Loucy (cell line): ENCODE measurements around the gene TMEM132C.

Source experiments
- EZH2phosphoT487 ChIP-seq: fragments of 200-600 bp; IDR thresholded peaks from 2 replicates; pipeline ENCODE4 v1.6.1; 2018; ENCODE audit warnings: antibody characterized with exemption, mild to moderate bottlenecking, moderate library complexity, borderline replicate concordance
- TF ChIP-seq, protein P1 (sequence below): fragments of 200-600 bp; sonication (generic); conservative IDR thresholded peaks from 2 replicates; pipeline ENCODE4 v1.5.1; 2014; ENCODE audit warnings: mild to moderate bottlenecking, antibody characterized with exemption, low read length

DNA sequence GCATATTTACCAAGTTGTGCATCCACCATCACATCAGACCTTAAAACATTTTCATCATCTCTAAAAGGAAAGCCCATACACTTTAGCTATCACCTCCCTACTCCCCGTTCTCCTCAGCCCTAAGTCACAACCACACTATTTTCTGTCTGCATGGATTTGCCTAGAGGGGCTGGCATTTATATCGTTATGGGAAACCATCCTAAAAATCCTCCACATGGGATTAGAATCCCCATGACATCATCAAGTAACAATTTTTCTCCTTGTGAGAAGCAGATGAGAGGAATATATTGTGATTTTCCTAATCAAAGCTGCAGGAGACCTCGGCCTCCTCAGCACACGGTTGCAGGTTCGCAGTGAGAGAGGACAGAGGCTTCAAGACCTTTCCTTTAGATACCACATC is 442.7 kb downstream of the TMEM132C start:
- TF ChIP-seq, protein P1, sequence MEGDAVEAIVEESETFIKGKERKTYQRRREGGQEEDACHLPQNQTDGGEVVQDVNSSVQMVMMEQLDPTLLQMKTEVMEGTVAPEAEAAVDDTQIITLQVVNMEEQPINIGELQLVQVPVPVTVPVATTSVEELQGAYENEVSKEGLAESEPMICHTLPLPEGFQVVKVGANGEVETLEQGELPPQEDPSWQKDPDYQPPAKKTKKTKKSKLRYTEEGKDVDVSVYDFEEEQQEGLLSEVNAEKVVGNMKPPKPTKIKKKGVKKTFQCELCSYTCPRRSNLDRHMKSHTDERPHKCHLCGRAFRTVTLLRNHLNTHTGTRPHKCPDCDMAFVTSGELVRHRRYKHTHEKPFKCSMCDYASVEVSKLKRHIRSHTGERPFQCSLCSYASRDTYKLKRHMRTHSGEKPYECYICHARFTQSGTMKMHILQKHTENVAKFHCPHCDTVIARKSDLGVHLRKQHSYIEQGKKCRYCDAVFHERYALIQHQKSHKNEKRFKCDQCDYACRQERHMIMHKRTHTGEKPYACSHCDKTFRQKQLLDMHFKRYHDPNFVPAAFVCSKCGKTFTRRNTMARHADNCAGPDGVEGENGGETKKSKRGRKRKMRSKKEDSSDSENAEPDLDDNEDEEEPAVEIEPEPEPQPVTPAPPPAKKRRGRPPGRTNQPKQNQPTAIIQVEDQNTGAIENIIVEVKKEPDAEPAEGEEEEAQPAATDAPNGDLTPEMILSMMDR: no peak
- TF ChIP-seq EZH2phosphoT487: no peak
